ENCODE measurements around the gene TSHZ3.

GRCh38 chr19:31364963-31365362, 15.7 kb upstream of the TSHZ3 start:
- TF ChIP-seq CTCF (IDR thresholded peaks at IDR 0.05) = no peak
- no peak for TF ChIP-seq POLR2A (IDR thresholded peaks at IDR 0.05)
- no peak for TF ChIP-seq EP300 (IDR thresholded peaks at IDR 0.05)

Data from sigmoid colon (tissue), 4 donors.